ENCODE measurements around the gene MARCHF10.

Gene MARCHF10

DNA sequence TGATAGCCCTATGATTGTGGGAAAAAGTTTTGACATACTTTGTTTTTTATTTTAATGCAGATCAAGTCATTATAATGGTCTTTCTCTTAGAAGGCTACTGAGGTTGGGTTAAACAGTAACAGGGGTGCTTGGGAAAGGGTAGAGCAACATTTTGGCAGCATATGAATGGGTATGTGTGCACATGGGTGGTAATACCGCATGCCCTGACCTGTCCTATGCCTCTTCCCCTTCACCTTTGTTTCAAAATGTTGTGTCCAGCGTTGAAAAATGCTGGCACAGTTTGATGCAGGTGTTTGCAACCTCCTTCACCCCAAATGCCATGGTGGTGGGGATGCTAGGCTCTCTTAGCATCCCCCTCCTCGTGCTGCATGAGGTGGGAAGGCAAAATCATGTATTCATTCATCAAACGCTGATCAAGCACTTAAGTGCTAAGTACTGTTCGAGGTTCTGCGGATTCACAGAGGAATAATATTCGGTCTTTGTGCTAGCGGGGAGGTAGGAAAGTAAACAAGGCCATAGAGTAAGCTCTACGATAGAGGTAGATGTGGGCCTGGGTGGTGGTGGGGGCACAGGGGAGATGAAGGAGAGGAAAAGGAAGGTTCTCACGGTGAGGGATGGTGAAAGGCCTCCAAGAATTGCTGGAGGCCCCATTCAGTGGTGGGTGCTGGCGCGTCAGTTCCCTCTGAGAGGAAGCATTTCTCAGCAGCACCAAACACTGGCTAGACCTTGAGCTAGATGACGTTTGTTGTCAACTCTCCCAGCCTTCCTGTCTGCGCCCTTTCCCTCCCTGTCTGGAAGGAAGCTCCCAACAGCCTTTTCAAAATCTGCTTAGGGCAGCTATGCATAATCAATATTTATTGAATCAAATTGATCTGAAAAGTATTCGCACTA lies 13.3 kb upstream of the MARCHF10 start:
- DNase-seq (ENCODE audit: low read depth): peak; percentile 73

DNA sequence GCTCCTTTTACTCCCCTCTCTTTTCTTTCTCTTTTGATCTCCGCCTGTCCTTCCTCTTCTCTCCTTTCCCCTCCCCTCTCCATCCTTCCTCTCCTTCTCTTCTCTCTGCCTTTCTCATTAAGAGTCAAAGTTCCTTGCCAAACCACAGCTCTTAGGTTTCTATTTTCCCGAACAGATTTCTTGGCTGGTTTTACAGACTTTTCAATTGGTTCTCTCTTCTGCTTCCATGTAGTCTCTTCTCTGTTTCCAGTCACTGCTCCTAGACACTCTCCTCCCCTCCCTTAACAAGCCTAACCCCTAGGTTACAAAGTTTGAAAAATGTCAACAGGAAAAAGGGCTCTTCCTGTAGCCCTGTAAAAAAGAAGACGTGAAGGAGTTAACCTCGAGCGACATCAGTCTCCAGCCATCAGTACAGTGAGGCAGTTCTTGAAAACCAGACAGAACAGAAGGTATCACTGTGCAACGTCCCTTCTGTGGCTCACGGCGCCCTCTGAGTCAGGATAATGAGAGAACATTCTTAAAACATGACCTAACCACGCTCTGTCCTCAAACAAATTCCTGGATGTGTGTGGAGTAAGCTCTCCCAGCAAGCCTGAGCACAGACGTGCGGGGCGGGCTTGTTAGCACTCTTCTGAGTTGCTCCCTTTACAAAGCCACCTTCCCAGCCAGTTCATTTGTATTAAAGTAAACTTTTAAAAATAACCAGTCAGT lies 11.6 kb upstream of the MARCHF10 start:
- peak; percentile 100 for DNase-seq (ENCODE audit: low read depth)

DNA sequence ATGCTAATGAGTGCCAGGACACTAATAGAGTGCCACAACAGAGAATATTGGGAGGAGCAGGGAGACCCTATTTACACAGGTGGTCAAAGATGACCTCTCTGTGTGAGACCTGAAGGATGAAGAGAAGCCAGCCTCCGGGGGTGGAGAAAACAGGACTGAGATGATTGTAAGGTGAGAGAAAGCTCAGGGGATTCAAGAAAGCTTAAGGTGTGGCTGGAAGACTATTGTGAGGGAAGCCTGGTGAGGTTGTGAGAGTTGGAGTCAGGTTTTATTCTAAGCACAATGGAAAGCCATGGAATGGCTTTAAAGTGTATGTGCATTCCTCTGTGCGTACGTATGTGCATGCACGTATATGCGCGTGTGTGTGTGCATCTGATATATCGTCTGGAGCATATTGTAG lies 10.4 kb upstream of the MARCHF10 start:
- no peak for DNase-seq (ENCODE audit: low read depth)

DNA sequence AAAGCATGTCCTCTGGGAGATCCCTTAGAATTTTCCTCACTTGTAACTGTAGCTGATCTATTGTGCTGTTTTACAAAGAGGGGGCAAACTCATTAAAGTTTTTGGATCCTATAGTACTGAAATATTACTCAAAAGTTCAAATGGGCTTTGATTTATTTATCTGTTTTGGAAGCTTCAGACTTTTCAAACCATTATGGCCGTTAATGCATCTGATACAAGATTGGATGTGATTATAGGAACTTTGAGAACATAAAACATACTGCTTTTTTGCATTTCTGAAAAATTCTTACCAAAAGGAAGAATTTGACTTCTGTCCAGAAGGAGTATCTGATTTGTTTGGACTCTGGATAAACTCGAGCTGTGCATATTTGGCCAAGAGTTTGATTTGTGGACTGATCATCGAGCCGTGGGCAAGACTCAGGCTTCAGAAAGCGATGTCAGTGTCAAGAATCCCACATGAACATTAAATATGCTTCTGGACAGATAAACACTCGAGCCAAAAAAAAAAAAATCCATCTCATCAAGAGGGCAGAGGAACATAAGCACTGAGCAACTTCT lies 8.2 kb upstream of the MARCHF10 start:
- DNase-seq (ENCODE audit: low read depth): no peak

DNA sequence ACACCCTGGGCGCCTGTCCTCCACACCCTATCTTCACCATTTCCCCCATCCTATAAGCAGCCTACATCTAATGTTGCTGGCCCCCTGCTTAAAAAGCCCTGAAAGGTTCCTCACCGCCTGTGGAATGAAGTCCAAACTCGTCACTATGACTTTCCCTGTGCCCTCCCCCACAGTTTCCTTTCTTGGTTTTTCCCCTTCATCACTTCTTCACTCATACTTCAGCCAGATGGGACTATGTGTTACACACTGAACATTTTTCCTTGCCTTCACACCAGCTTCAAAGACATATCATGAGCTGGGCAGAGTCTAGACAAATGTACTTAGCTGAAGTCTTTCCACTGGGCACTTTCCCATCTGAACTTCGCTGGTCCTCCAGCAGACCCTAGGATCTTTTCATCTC lies 1.5 kb upstream of the MARCHF10 start:
- no peak for DNase-seq (ENCODE audit: low read depth)

DNA sequence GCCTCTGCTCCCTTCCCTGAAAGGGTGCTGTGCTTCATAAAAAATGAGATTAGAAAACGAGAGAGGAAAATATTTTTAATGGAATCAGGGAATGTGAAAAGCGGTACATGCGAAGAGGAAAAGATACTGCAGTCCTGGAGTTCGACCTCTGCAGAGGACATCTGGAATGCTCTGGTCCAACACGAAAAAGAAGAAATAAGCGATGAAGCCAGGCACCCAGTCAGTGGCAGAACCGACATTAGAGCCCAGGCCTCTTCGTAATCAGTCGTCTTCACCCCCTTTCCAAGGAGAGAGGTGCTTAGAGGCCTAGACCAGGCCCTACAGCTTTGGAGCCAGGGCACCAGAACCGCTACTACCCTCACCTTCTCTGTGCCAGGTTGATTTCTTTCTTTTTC lies 459 bp upstream of the MARCHF10 start:
- DNase-seq (ENCODE audit: low read depth): no peak

DNA sequence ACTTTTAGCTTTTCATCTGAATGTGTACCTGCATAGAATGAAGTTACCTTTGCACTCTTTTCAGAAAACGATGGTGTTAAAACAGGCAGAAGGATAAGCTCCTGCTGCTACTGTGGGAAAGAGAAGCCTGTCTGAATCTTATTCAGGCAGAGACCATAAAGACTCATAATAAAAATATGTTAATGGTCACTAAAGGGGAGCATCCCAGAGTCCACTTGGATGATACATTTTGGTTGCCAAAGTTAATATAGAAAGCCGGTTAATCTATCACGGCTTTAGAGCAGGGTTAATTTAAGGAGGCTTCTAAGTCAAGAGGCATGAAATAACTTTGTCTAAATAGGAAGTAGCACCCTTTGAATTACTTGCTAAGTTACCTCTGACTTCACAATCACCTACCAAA lies 2.9 kb downstream of the MARCHF10 start:
- no peak for DNase-seq (ENCODE audit: low read depth)

DNA sequence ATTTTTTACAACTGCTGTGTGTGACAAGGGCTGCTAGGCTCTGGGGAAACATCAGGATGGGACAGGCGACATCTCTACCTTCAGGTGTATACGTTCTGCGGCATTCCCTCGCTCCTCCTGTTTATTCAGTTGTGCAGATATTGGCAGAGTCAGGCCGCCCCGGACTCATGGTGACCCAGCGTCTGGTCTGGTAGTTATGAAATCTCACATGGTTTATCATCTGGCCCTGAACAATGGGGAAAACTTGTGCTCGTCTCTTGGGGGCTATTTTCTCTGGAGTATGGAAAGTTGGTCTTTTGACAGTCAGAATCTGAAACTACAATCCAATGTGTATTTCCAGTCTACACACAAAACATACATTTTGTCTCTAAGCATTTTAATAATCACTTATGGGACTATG lies 3.3 kb downstream of the MARCHF10 start:
- DNase-seq (ENCODE audit: low read depth): peak; percentile 92

DNA sequence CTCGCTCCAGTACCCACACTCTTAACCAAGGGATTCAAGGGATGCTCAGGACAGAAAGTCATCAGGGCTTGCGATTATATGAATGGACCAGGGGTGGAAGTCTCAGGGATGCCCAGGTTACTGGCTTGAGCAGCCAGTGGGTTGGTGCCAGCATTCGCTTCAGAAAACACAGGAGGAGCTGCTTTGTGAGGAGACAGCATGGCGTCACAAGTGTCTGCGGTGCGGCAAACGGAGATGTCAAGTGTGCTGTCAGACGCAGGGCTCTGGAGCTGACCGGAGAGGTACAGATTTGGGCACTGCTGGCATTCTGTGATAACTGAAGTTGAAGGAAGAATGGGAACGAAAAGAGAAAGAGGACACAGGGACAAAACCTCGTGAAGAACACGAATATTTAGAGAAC lies 4.1 kb downstream of the MARCHF10 start:
- DNase-seq (ENCODE audit: low read depth): no peak

DNA sequence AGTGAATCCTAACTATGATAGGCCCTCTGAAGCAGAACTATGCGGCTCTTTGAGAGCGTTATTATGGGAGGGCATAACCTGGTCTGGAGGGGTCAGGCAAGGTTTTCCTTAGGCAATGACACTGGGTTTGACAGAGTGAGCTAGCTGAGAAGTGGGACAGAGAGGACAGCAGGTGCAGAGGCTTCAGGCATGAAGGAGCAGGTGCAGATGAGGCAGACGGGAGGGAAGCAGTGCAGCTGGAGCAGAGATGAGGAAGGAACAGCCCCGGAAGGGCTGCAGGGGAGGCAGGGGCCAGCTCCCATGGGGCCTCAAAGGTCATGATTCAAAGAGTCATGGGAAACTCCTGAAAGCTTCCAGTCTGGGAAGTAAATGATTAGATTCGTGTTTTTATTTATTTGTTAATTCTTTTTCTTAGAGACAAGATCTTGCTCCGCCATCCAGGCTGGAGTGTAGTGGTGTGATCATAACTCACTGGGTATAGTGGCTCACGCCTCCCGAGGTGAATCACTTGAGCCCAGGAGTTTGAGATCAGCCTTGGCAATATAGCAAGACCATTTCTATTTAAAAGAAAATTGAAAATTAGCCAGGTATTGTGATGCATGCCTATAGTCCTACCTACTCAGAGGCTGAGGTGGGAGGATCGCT lies 5.4 kb downstream of the MARCHF10 start:
- no peak for DNase-seq (ENCODE audit: low read depth)

DNA sequence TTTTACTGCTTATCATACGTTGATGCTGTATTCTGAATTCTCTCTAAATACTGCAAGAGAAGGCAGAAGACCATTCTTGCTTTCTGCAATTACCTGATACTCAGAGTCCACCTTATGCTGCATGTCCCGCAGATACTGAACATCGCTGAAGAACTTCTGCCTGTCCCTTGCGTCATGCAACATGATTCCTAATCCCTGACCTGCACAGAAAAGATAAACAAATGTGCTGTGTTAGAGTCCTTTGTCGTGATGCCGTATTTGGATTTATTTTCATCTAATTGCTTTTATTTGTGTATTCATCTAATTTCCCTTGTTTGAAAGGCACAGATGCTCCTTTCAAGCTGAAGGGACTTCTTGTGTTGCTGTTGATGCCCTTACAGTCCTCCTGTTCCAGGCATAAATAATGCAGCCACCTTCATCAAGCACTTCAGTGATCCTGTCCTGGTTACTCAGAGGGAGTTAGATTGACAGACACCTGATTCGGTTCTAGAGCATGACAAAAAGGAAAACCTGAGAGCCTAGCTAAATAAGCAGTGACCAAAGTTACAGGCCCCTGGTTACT lies 6.5 kb downstream of the MARCHF10 start:
- DNase-seq (ENCODE audit: low read depth): no peak

DNA sequence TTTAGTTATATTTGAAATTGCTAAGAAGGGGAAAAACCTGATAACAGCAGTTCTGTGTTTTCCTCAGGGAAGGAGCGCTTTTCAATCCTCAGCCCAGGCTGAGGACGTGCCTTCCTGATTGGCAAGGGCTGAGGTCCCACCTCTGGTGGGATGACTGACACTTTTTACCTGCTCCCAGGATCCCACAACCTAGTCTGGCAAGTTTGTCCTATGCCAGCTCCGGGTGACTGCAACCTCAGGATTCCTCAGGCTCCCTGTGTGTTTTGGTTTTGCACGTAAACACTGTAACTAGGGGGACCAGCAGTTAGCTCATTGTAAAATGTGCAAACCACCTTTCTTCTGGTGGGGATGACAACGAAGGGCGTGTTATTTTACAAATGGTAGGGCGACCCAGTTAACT lies 7.5 kb downstream of the MARCHF10 start:
- DNase-seq (ENCODE audit: low read depth): no peak

DNA sequence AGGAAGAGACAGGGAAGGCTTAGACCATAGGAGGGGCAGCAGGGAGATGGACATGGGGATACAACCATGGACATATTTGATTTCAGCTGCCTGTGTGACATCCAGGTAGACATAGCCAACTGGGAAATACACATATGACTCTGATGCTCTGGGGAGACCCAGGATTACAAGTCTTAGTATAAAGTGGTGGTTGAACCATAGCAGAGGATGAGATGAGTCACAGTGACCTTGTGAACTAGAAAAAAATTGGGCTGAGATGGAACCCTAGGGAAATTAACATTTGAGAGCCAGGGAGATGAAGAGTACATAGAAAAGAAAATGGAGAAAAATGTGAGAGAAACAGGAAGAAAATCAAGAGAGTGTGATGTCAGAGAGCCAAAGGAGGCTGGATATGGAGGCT lies 10.2 kb downstream of the MARCHF10 start:
- DNase-seq (ENCODE audit: low read depth): no peak

DNA sequence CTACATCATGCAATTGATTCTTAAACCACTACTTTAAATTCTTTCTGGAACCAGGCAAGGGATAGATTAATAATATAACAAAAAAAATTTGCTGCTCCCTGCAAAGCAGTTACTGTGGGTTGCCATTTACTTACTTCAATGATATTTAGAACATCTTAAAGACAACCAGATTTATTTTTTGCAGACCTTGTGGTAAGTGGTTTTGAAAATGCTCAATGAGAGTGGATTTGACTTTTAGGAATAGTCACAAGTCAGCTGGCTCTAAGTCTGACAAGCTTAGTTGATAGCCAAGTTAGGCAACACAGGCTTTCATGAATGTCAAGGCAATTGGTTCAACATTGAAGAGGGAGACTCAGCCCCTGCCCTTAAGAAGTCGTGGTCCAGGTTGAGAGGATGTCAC lies 11.8 kb downstream of the MARCHF10 start:
- no peak for DNase-seq (ENCODE audit: low read depth)

DNA sequence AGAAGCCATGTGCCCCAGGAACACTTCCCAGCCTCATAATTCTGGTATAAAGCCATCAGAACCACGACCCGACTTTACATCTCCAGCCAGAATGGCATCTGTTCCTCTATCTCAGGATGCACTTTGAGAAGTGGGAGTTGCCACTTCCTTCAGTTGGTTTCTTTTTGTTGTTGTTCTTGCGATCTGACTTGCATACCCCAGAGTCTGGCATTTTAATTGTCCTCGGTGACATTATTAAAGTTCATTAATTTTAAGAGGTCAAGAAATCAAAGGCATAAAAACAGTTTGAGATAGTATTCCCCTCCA lies 13.5 kb downstream of the MARCHF10 start:
- no peak for DNase-seq (ENCODE audit: low read depth)

DNA sequence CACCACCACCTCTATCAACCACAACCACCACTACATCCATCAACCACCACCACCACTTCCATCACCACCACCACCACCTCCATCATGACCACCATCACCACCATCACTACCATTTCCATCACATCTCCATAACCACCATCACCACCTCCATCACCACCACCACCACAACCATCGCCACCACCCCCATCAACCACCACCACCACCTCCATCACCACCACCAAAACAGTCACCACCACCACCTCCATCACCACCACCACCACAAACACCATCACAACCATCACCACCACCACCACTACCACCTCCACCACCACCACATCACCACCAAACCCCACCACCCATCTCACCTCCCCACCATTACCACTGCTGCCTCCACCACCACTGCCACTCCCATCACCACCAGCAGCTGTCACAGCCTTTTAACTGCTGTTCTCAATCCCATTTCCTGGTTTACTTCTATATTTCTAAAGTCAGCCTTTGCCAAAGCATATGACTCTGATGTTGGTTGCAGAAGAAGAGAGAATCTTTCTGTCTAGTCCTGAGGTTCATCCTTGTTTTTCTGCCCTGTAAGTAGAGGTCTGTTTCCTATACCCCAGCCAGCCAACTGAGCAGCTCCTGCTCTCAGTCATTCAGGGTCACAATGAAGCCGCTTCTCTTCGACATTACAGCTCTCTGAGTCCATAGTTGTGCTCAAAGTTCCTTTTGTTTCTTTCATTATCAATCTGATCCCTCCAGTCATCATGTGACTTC lies 14.0 kb downstream of the MARCHF10 start:
- no peak for DNase-seq (ENCODE audit: low read depth)

DNA sequence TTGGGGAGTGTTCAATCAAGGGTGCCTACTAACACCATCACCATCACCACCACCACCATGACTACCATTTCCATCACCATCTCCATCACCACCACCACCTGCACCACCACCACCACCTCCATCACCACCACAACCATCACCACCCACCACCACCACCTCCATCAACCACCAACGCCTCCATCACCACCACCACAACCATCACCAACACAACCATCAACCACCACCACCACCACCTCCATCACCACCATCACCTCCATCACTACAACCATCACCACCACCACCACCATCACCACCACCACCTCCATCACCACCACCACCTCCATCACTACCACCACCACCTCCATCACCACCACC lies 15.7 kb downstream of the MARCHF10 start:
- DNase-seq (ENCODE audit: low read depth): no peak

DNA sequence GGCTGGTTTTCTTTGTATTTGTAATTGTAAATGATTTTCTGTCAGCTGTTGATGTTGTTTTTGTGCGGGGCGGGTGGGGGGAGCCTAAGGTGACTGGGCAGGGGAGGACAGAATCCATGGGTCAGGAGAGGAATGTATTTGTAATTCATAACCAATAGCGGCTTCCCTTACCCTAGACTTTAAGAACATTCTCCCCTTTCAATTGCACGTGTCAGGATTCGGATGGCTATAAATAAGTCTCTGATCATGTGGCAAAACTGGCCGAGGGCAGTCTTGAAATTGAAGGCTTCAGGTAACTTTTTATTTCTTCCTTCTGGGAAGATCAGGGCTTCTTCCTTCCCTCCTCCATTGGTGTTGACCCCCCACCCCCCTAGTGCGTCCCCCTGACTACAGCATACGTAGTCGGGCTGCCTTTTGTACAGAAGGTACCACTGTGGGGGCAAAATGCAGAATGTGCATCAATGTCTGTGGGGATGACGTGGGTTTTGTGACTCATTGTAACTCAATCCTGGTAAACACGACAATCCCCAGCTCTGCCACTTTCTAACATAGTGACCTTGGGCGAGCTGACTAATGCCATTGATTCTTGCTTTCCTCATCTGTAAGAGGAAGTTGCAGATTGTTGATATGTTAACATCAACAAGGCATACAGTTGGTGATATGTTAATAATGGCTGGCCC lies 16.2 kb downstream of the MARCHF10 start:
- DNase-seq (ENCODE audit: low read depth): peak; percentile 98

DNA sequence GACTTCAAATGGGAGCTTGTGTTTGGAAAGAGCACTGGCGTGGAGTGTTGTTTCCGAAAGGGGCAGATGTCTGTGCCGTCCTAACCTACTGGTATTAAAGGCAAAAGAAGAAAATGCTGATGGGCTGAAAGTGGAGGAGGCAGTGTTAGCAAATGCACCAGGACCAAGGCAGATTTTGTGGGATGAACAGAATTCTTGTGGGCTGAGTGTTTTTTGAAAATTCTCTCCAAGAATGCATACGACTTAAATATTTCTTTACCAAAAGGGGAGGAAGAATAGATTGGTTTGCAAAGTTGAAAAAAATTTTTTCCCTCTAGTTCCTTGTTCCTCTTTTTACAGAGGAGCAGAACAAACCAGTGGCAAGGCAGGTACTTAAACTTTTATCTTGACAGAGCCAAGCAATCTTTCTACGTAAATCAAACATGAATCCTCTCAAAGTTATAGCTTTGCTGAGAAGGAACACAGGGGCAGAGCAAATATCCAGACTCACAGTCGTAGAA lies 16.8 kb downstream of the MARCHF10 start:
- peak; percentile 93 for DNase-seq (ENCODE audit: low read depth)

DNA sequence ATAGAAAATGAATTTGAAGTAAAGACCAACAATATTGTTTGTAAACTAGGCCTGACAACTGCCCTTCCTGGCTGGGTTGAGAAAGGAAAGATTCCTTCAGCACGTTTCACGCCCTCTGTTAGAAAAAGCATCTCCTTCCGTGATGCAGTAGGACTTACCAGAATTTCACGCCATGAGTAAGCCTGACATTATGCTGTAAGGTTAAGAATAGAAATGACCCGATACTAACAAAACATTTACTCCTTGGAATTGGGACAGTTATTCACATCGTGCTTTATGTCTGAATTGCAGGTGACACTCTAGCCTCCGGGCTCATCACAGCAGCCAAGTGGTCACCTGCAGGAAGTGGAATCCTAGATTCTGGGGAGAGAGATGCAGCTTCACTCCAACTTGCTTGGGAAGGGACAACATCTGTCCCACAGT lies 17.5 kb downstream of the MARCHF10 start:
- peak; percentile 91 for DNase-seq (ENCODE audit: low read depth)

DNA sequence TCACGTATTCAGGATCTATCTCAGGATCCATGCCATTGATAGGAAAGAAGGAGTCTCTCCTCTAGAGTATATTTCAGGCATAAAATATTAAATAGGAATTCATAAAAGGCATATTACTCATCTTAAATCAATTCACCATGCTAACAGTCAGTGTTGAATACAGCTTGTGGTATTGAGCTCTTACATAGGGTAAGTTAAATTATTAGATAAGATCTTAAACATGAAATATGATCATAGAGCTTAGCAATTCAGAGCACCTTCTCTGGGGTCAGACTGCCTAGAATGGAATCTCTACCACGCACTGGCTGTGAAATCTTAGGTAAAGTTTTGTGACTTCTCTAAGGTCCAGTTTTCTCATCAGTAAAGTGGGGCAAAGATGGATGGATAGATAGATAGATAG lies 20.7 kb downstream of the MARCHF10 start:
- DNase-seq (ENCODE audit: low read depth): peak; percentile 79
